Body of pancreas (tissue), 4 donors: ENCODE data around the gene CDH10.
A peak's percentile ranks its signal among the peaks of the same experiment; 100 is the strongest.

ENCODE experiments used
- POLR2A ChIP-seq, 3 donors: fragments of 450-650 bp; IDR thresholded peaks; one replicate each; pipeline ENCODE4 v1.6.1; 2016; ENCODE audit warnings: antibody characterized with exemption in 3 of 3, mild to moderate bottlenecking in 2 of 3
- TF ChIP-seq, protein P1 (sequence below), 7 experiments: fragments of 450-650 bp in 4 of 7; fragments of 200-600 bp in 3 of 7; sonication (generic) in 3 of 7; IDR thresholded peaks; one replicate each; pipeline ENCODE4 v1.5.1; 2016 to 2019; ENCODE audit warnings: antibody characterized with exemption in 7 of 7

DNA sequence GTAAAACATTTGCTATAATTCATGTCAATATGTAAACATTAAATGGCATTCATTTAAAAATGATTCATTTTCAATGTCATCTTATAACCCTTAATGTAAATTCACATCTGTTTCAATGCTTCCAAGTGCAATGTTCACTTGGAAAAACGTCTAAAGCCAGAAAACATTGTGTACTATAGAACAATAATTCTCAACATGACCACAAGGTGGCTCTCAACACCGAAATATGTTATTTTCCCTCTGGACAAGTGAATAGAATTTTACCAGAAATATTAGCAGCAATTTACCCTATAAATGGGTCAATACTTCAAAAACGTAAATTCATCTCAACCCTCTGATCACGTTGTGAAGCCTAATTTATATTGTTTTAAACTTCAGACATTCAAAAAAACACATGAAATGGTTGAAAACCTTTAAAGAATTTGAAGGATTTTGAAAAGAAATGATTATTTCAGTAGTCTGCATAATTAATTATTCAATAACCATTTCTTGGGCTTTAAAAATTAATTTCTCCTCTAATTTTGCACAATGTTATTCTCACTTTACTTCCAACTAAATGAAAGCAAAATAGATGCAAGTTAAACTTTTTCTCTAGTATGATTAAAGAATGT is 11.0 kb downstream of the CDH10 start:
- TF ChIP-seq, protein P1, sequence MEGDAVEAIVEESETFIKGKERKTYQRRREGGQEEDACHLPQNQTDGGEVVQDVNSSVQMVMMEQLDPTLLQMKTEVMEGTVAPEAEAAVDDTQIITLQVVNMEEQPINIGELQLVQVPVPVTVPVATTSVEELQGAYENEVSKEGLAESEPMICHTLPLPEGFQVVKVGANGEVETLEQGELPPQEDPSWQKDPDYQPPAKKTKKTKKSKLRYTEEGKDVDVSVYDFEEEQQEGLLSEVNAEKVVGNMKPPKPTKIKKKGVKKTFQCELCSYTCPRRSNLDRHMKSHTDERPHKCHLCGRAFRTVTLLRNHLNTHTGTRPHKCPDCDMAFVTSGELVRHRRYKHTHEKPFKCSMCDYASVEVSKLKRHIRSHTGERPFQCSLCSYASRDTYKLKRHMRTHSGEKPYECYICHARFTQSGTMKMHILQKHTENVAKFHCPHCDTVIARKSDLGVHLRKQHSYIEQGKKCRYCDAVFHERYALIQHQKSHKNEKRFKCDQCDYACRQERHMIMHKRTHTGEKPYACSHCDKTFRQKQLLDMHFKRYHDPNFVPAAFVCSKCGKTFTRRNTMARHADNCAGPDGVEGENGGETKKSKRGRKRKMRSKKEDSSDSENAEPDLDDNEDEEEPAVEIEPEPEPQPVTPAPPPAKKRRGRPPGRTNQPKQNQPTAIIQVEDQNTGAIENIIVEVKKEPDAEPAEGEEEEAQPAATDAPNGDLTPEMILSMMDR (IDR thresholded peaks at IDR 0.05) = peak in 6 of 7 experiments; percentile 41 to 60 (median 57)
- no peak for TF ChIP-seq POLR2A (IDR thresholded peaks at IDR 0.05)
